Common myeloid progenitor, CD34-positive (primary cell): ENCODE results near the gene CCBE1.

Experiments used
- CTCF ChIA-PET: fragments of 350-600 bp; sonication (Branson Sonifier 250); formaldehyde crosslinking; loops from one replicate; lab custom pipeline; 2021; ENCODE audit warnings: antibody characterized with exemption; lab: Charles Lee
- POLR2A ChIA-PET: fragments of 350-600 bp; sonication (Branson Sonifier 250); formaldehyde crosslinking; loops from one replicate; lab custom pipeline; 2021; ENCODE audit warnings: antibody characterized with exemption; lab: Charles Lee
- DNase-seq, 3 donors: peaks; one replicate each; pipeline versions ENCODE4 v3.0.0 to v3.0.0-alpha.2; 2013
- H3K27ac ChIP-seq, 2 experiments: 1 replicate in 1 of 2; 2 replicates in 1 of 2; pipeline ENCODE4 v1.7.0; 2013; ENCODE audit warnings: inconsistent platforms in 2 of 2, low read length in 2 of 2, mild to moderate bottlenecking in 2 of 2, low read depth in 1 of 2, moderate library complexity in 1 of 2; ENCODE audit not compliant: severe bottlenecking in 2 of 2, insufficient read depth in 1 of 2, poor library complexity in 1 of 2
- H3K27me3 ChIP-seq, 5 experiments: replicated peaks in 2 of 5; 1 replicate in 3 of 5; 2 replicates in 2 of 5; pipeline versions ENCODE4 v1.6.1 to v1.7.0; 2013; ENCODE audit warnings: low read length in 4 of 5, mild to moderate bottlenecking in 2 of 5, moderate library complexity in 2 of 5, inconsistent platforms in 1 of 5; ENCODE audit not compliant: insufficient read depth in 5 of 5, control insufficient read depth in 4 of 5
- H3K36me3 ChIP-seq, 4 experiments: 1 replicate in 2 of 4; 2 replicates in 2 of 4; pipeline versions ENCODE4 v1.6.1 to v1.7.0; 2013; ENCODE audit warnings: low read length in 3 of 4, control low read depth in 1 of 4, mild to moderate bottlenecking in 1 of 4; ENCODE audit not compliant: control insufficient read depth in 4 of 4, insufficient read depth in 4 of 4
- H3K4me1 ChIP-seq, 4 experiments: 1 replicate in 3 of 4; 2 replicates in 1 of 4; pipeline versions ENCODE4 v1.6.1 to v1.7.1; 2013; ENCODE audit warnings: low read length in 3 of 4, mild to moderate bottlenecking in 3 of 4, control low read depth in 1 of 4, inconsistent platforms in 1 of 4, moderate library complexity in 1 of 4; ENCODE audit not compliant: control insufficient read depth in 4 of 4, insufficient read depth in 4 of 4; ENCODE audit errors: control extremely low read depth in 1 of 4
- H3K4me3 ChIP-seq, 7 experiments: 1 replicate in 4 of 7; 2 replicates in 3 of 7; pipeline versions ENCODE4 v1.5.1 to v1.7.0; 2013; ENCODE audit warnings: mild to moderate bottlenecking in 7 of 7, low read length in 6 of 7, moderate library complexity in 6 of 7, inconsistent platforms in 2 of 7, low read depth in 2 of 7, control low read depth in 1 of 7; ENCODE audit not compliant: insufficient read depth in 4 of 7, control insufficient read depth in 1 of 7; ENCODE audit errors: extremely low read depth in 1 of 7
- H3K9me3 ChIP-seq, 5 experiments: 1 replicate in 4 of 5; 2 replicates in 1 of 5; pipeline versions ENCODE4 v1.6.1 to v1.7.1; 2013; ENCODE audit warnings: low read length in 4 of 5, mild to moderate bottlenecking in 2 of 5, inconsistent platforms in 1 of 5, low read depth in 1 of 5, moderate library complexity in 1 of 5; ENCODE audit not compliant: control insufficient read depth in 4 of 5, insufficient read depth in 2 of 5; ENCODE audit errors: control extremely low read depth in 1 of 5
- WGBS: methylation state at CpG from one replicate; pipeline ENCODE4 v1.1.5; 2013; ENCODE audit not compliant: insufficient coverage; 5-methylcytosine and 5-hydroxymethylcytosine counted together

Gene CCBE1

GRCh38 chr18:59561612-59562011 lies 135.6 kb downstream of the CCBE1 start:
- no peak overlapping the region for H3K27ac ChIP-seq
- no peaks in the 10 kb centered on the region for H3K36me3 ChIP-seq
- POLR2A ChIA-PET, result interaction anchor here (0.7 kb wide), 1 partner anchor 404 kb away, joined by 3 read pairs; no protein-coding TSS in a partner anchor
- peaks cover 0 to 11% (median 4%) of the 10 kb centered on the region in 5 experiments for H3K9me3 ChIP-seq
- no peak for DNase-seq
- no peaks in the 10 kb centered on the region for H3K4me1 ChIP-seq
- 100% methylated on average over 4 of the region's 5 CpGs for WGBS
- H3K27me3 ChIP-seq, result no peaks in the 10 kb centered on the region
- CTCF ChIA-PET, result no interaction called here
- no peak overlapping the region for H3K4me3 ChIP-seq

GRCh38 chr18:59560556-59560955 lies 136.7 kb downstream of the CCBE1 start:
- Histone ChIP-seq H3K4me1 (no peaks in the 10 kb centered on the region), H3K9me3 (peaks cover 0 to 11% (median 4%) of the 10 kb centered on the region in 5 experiments), H3K36me3 (no peaks in the 10 kb centered on the region), H3K27ac (no peak overlapping the region), H3K27me3 (no peaks in the 10 kb centered on the region), H3K4me3 (no peak overlapping the region)
- POLR2A ChIA-PET, result no interaction called here
- WGBS, result 98% methylated on average over 7 of the region's 7 CpGs
- CTCF ChIA-PET, result no interaction called here
- DNase-seq, result no peak

GRCh38 chr18:59559528-59559927 lies 137.7 kb downstream of the CCBE1 start:
- ChIA-PET POLR2A (no interaction called here), CTCF (no interaction called here)
- no peak for DNase-seq
- 95% methylated on average over 7 of the region's 7 CpGs for WGBS
- Histone ChIP-seq H3K4me3 (no peak overlapping the region), H3K36me3 (no peaks in the 10 kb centered on the region), H3K27ac (no peak overlapping the region), H3K9me3 (peaks cover 0 to 11% (median 4%) of the 10 kb centered on the region in 5 experiments), H3K27me3 (no peaks in the 10 kb centered on the region), H3K4me1 (no peaks in the 10 kb centered on the region)

- CTCF ChIA-PET, result interaction anchor here (1.1 kb wide), 1 partner anchor 13 kb away, joined by 3 read pairs; no protein-coding TSS in a partner anchor
- Histone ChIP-seq H3K4me1 (no peaks in the 10 kb centered on the region), H3K27me3 (no peaks in the 10 kb centered on the region), H3K27ac (no peak overlapping the region), H3K36me3 (no peaks in the 10 kb centered on the region), H3K4me3 (no peak overlapping the region), H3K9me3 (peaks cover 0 to 11% (median 4%) of the 10 kb centered on the region in 5 experiments)
- 96% methylated on average over 5 of the region's 7 CpGs for WGBS
- POLR2A ChIA-PET, result no interaction called here
- DNase-seq, result no peak
These were observed 141.1 kb downstream of the CCBE1 start for GRCh38 chr18:59555995-59556659.

- H3K36me3 ChIP-seq, result no peaks in the 10 kb centered on the region
- ChIA-PET CTCF (no interaction called here), POLR2A (no interaction called here)
- H3K4me1 ChIP-seq, result no peaks in the 10 kb centered on the region
- peaks cover 0 to 11% (median 4%) of the 10 kb centered on the region in 5 experiments for H3K9me3 ChIP-seq
- no peaks in the 10 kb centered on the region for H3K27me3 ChIP-seq
- no peak overlapping the region for H3K4me3 ChIP-seq
- WGBS, result 100% methylated on average over 2 of the region's 2 CpGs
- no peak overlapping the region for H3K27ac ChIP-seq
- DNase-seq, result no peak
These were observed 142.4 kb downstream of the CCBE1 start for GRCh38 chr18:59554796-59555335.

- Histone ChIP-seq H3K27ac (no peak overlapping the region), H3K4me1 (no peaks in the 10 kb centered on the region), H3K36me3 (no peaks in the 10 kb centered on the region), H3K9me3 (peaks cover 0 to 11% (median 4%) of the 10 kb centered on the region in 5 experiments), H3K27me3 (no peaks in the 10 kb centered on the region), H3K4me3 (no peak overlapping the region)
- ChIA-PET CTCF (no interaction called here), POLR2A (no interaction called here)
- 96% methylated on average over 2 of the region's 5 CpGs for WGBS
- no peak for DNase-seq
These were observed 143.9 kb downstream of the CCBE1 start for GRCh38 chr18:59553273-59553870.
